WTC11 (cell line): ENCODE measurements around the gene FERMT2.

Source experiments
- CBFB ChIP-seq: sonication (generic); formaldehyde crosslinking; IDR thresholded peaks from 2 replicates; pipeline ENCODE4 v1.8.1; 2022; ENCODE audit warnings: mild to moderate bottlenecking, low read depth, missing genetic modification reagents
- CTCF ChIP-seq: fragments of 200-600 bp; IDR thresholded peaks from 2 replicates; pipeline ENCODE4 v1.8.0; 2022; ENCODE audit warnings: antibody characterized with exemption
- E2F1 ChIP-seq: sonication (generic); formaldehyde crosslinking; IDR thresholded peaks from 2 replicates; pipeline ENCODE4 v1.8.0; 2022; ENCODE audit warnings: mild to moderate bottlenecking, missing genetic modification reagents
- IRF2 ChIP-seq: sonication (generic); formaldehyde crosslinking; IDR thresholded peaks from 2 replicates; pipeline ENCODE4 v1.8.0; 2022; ENCODE audit warnings: low read depth, missing genetic modification reagents, borderline replicate concordance
- PREB ChIP-seq: sonication (generic); formaldehyde crosslinking; IDR thresholded peaks from 2 replicates; pipeline ENCODE4 v1.8.1; 2022; ENCODE audit warnings: mild to moderate bottlenecking, missing genetic modification reagents, moderate library complexity, borderline replicate concordance
- SP1 ChIP-seq: sonication (generic); formaldehyde crosslinking; conservative IDR thresholded peaks from 2 replicates; pipeline ENCODE4 v1.8.1; 2022; ENCODE audit warnings: missing genetic modification reagents
- ZNF416 ChIP-seq: fragments of 250-450 bp; sonication (Bioruptor Pico); IDR thresholded peaks from 2 replicates; pipeline ENCODE4 v1.9.0; 2021; ENCODE audit warnings: mild to moderate bottlenecking, inconsistent platforms

- TF ChIP-seq IRF2 (no peak), E2F1 (CRISPR knock-in tag) (no peak), CTCF (no peak), SP1 (CRISPR knock-in tag) (no peak), CBFB (CRISPR knock-in tag) (no peak), ZNF416 (CRISPR knock-in tag) (no peak), PREB (CRISPR knock-in tag) (no peak)
These were observed 113.4 kb downstream of the FERMT2 start for GRCh38 chr14:52837451-52837850.
